ENCODE measurements around the gene HBP1. TPM values are rescaled to one million over a fixed set of nuclear protein-coding genes. Genes with fewer than 3 reads are reported as not detected.
"Not testable (repeated sequence)": the region's sequence is repeated elsewhere in the genome, so short reads cannot be mapped to it uniquely, and the experiment has no call there.

HBP1 gene
- total RNA-seq, 6 experiments from 2014 or later = 22.8 to 34.4 (median 28.5) TPM

DNA sequence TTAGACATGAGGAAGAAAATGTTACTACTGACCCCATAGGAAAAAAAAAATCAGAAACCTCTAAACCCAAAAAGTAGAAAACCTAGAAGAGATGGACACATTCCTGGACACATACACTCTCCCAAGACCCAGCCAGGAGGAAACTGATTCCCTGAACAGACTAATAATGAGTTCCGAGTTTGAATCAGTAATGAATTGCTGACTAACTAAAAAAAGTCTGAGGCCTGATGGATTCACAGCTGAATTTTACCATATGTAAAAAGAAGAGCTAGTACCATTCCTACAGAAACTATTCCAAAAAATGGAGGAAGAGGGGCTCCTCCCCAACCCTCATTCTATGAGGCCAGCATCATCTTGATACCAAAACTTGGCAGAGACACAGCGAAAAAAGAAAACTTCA lies 75.8 kb downstream of the HBP1 start:
- no peak for TF ChIP-seq CTCF (IDR thresholded peaks at IDR 0.05)
- H3K4me1 Mint-ChIP-seq (ENCODE audit: low read depth) = no peaks in the 10 kb centered on the region; the same call in 1 of the 2 replicates
- peaks cover 19% of the 10 kb centered on the region for H3K9me3 Mint-ChIP-seq
- H3K36me3 Mint-ChIP-seq (ENCODE audit: low read depth) = peaks cover 52% of the 10 kb centered on the region
- no peaks in the 10 kb centered on the region for H3K27me3 Mint-ChIP-seq (ENCODE audit: insufficient read depth)
- no peak overlapping the region for H3K27ac Mint-ChIP-seq
- no peak for DNase-seq
- H3K4me3 Mint-ChIP-seq = no peak overlapping the region

DNA sequence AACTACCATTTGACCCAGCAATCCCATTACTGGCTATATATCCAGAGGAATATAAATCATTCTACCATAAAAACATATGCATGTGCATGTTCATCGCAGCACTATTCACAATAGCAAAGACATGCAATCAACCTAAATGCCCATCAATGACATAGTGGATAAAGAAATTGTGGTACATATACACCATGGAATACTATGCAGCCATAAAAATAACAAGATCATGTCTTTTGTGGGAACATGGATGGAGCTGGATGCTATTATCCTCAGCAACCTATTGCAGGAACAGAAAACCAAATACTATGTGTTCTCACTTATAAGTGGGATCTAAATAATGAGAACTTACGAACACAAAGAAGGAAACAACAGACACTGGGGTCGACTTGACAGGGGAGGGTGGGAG lies 78.0 kb downstream of the HBP1 start:
- Mint-ChIP-seq H3K36me3 (ENCODE audit: low read depth) (peaks cover 49% of the 10 kb centered on the region), H3K9me3 (peaks cover 19% of the 10 kb centered on the region)
- H3K27ac Mint-ChIP-seq; H3K27me3 Mint-ChIP-seq (ENCODE audit: insufficient read depth); H3K4me3 Mint-ChIP-seq; H3K4me1 Mint-ChIP-seq (ENCODE audit: low read depth); DNase-seq: not testable (repeated sequence)

GRCh38 chr7:107248551-107249316 lies 79.9 kb downstream of the HBP1 start:
- Mint-ChIP-seq H3K27ac (no peak overlapping the region), H3K4me1 (ENCODE audit: low read depth) (no peaks in the 10 kb centered on the region; the same call in 1 of the 2 replicates), H3K27me3 (ENCODE audit: insufficient read depth) (no peaks in the 10 kb centered on the region), H3K36me3 (ENCODE audit: low read depth) (peaks cover 39% of the 10 kb centered on the region), H3K9me3 (peaks cover 16% of the 10 kb centered on the region), H3K4me3 (no peak overlapping the region)
- no peak for TF ChIP-seq CTCF (IDR thresholded peaks at IDR 0.05)
- no peak for DNase-seq

DNA sequence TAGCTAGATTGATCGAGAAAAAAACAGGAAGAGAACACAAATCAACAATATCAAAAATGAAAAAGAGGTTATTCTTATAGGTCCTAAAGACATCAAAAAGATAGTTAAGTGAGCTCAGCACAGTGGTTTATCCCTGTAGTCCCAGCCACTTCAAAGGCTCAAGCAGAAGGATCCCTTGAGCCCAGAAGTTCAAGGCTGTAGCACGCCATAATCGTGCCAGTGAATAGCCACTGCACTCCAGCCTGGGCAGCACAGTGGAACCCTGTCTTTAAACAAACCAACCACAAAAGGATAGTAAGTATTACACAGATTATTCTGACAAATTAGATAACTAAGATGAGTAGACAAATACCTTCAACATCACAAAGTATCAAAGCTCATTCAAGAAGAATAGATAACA lies 83.2 kb downstream of the HBP1 start:
- Mint-ChIP-seq H3K27me3 (ENCODE audit: insufficient read depth) (no peaks in the 10 kb centered on the region), H3K4me3 (no peak overlapping the region), H3K27ac (no peak overlapping the region), H3K36me3 (ENCODE audit: low read depth) (peaks cover 9% of the 10 kb centered on the region), H3K9me3 (no peaks in the 10 kb centered on the region), H3K4me1 (ENCODE audit: low read depth) (no peaks in the 10 kb centered on the region; the same call in 1 of the 2 replicates)
- no peak for TF ChIP-seq CTCF (IDR thresholded peaks at IDR 0.05)
- no peak for DNase-seq

Other genes starting within 250 kb of the HBP1 start
- 1 to 10 TPM; 3.6 to 9.7 (median 8.7) TPM for gene PRKAR2B, start 124.3 kb upstream of the HBP1 start, total RNA-seq (2021; fragmentation: NEBNext Ultra II Directional; extraction: Animal tissue kit (Norgen Biotek cat#: 25700))